Activated T-cell treated with anti-CD3 and anti-CD28 coated beads for 48 hours (primary cell): ENCODE data around the gene ZBP1.

ENCODE experiments used
- DNase-seq: peaks from one replicate; pipeline ENCODE4 v3.0.0-alpha.2; 2020; ENCODE audit warnings: low read depth

Gene ZBP1

DNA sequence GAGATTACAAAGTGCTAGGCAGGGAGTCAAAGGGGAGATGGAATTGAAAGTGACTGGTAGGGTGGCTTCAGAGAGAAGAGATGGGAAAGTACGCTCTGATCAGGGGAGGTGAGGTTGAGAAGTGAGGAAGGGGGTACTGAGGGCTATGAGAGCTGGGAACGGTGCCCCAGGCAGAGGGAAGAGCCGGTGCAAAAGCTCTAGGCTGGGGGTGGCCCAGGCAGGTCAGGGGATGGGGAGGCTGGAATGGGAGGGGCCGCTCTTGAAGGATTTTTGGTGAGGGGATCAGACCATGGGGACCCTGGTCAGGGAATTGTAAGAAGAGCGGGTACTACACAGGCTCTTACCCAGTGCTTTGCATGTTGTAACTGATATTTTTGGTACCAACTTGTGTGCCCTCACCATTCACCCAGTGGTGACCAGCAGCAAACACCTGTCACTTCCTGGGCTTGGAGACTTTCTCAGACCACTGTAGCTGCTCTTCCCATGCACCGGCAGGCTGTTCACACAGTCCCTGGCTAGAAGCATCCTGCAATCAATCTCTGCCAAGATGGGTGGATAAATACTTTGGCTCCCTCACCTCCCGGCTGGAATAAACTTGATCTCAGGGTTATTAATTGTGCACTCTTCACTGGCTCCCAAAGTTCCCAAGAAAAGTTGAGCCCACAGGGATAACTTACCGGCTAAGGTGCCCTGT is 35.3 kb downstream of the ZBP1 start:
- DNase-seq, result no peak

DNA sequence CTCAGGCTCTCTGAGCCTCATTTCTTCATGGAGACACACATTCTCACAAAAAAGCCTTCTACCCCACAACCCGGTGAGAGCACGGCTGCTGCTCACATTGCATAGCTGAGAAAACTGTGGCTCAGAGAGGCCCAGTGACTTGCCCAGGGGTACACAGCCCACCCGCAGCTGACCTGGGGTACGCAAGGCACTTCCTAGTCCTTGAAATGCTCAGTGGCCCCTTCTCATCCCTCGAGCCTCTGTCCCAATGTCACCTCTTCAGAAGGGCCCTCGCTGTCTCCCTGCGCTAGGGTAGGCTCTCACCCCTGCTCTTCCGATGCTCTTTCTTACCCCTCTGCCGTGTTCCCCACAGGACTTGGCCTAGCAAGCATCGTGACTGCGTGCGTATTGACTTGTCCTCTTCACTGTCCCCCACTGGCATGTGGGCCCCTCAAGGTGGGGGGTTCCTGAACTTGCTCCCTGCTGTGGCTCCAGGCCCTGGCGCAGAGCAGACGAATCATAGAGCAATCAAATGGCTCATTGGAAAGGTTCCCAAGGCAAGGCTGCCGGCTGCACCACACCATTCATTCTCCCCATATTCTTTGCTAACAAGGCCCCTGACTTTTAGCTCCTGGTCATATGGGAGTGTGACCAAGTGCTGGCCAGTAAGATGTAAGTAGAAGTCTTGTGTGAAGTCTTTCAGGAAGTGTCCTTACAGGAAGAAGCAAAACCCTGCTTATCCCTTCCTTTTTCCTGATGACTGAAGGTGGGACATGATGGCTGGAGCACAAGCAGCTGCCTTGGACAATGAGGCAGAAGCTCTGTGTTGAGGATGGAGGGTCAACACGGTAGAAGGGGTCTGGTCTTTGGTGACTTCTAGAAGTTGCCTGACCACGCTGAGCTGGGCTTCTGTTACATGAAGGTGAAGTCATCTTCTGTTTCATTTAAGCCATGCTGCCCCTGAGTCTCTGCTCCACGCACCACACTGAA is 36.7 kb downstream of the ZBP1 start:
- no peak for DNase-seq

DNA sequence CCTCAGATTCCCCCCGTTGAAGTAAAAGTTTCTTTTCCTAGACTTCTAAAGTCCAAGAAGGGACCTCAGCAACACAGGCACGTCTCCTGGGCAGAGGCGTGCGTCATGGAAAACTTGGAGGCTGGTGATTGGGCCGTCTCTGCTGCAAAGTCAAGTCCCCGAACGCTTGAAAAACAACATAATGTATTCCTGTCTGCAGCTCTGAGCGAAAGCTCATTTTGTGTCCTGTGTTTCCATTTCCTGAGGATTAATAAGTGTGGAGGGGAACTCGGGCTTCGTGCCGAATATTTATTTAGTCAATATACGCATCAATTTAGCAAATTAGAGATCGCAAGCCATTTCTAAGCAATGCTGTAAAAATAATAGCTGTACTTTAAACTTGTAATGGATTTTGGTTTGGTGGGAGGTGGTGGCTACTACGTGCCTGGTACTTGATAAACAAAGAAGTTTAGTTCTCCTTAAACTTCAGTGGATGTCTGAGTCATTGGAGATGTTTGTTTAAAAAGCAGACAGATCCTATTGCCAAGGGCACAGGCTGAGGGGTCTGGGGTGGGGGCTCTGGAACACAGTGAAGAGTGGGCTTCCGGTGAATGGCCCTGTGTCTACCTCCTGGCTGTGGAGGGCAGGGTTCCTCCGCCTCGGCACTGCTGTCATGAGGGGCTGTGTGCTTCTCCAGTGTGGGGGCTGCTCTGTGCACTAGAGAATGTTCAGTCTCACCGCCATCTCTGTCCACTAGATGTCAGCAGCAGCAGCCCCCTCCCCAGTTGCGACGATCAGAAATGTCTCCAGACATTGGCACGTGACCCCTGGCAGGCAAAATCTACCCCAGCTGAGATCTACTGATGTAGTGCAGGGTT is 37.6 kb downstream of the ZBP1 start:
- no peak for DNase-seq

DNA sequence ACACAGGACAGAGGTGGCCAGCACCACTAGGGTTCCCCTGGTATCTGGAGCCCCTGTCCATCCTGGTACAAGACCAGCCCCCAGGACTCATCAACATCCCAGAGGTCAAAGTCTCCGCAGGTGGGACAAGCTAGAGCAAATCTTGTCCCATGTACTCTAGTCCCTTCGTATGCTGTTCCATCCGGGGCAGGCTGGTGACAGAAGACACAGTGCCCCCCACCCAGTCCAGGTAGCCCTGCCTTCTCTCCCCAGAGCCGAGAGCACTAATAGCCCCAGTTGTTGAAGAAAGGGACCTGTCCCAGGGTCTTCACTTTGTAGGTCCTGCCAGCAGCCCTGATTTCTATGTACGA is 38.2 kb downstream of the ZBP1 start:
- no peak for DNase-seq

DNA sequence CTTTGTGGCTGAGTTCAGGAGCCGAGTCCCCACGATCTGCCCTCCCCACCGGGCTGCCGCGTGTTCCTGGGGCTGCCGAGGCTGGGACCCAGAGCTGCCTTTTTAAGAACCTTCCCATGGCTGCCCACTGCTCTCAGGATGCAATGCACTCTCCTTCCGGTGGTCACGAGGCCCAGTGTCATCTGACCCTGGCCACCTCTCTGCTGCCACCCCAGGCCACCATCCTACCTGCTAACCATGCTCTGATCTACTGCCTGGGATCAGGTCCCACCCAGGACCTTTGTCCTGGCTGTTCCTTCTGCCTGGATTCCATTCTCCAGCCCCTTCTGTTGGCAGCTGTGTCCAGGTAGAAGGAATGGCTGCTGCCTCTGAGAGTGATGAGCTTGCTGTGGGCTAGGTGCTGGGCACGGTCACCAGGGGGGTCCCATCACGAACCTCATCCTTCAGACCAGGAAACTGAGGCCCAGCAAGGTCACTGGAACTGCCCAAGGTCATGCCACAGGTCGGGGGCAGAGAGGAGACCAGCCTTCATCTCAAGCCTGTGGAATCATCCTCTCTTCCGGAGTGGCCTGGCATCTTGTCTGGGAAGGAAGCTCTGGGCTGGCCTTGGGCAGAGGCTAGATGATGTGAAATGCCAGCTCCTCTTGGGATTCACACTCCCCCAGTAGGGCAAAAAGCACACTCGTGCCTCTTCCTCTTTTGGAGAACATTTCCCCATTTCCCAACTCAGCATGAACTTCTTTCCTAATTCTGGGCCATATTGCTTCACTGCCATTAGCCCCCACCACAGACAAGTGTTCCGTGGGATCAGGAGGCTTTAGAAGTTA is 38.8 kb downstream of the ZBP1 start:
- DNase-seq, result no peak

DNA sequence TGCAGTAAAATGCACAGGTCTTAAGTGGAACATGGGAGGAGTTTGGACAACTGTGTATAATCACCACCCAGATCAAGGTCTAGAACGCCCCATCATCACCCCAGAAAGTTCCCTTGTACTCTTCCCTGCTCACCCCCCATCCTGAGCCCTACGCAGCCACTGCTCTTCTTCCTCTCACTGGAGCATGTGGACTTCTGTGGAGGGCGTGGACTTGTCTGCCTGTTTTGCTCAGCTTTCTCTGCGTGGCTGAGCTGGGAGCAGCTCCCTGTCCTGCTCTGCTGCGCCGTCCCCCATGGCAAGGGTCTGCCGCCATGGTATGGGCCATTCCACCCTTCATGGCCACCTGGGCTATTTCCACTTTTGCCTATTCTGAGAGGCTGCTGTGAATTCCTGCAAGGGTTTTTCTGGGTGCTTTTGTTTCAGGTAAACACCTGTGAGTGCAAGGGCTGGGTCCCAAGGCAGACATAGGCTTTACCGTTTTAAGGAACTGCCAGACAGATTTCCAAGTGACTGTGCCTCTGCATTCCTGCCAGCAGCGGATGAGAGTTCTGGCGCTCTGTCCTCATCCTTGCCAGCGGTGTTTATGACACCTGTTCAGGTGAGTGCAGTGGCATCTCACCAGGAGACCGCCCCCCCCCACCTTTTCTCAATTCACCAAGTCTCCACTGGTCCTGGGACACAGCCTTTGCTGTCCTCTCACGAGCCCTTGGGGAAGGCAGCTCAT is 39.6 kb downstream of the ZBP1 start:
- no peak for DNase-seq

DNA sequence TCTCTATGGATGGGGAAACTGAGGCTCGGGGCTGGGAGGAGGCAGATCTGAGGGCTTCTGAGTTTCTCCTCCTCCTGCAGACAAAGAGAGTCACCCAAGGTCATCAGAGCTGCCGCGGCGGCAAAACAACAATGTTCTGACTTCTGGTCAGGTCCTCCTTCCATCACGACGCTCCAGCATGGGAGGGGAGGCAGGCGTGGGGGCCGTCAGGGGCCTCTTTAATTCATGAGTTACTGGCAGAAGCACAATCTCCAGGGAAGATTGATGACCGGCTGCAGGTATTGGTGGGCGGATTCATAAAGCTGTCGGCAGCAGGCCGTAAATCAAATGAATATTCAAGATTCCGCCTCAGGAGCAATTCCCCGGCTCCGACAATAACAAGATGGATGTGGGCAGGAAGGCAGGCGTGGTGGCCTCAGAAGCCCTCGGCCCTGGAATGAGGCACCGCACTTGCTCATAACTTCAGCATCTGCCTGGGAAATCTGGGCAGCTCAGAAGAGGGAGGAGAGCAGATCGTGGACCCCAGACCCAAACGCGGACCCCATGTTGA is 40.3 kb downstream of the ZBP1 start:
- no peak for DNase-seq

DNA sequence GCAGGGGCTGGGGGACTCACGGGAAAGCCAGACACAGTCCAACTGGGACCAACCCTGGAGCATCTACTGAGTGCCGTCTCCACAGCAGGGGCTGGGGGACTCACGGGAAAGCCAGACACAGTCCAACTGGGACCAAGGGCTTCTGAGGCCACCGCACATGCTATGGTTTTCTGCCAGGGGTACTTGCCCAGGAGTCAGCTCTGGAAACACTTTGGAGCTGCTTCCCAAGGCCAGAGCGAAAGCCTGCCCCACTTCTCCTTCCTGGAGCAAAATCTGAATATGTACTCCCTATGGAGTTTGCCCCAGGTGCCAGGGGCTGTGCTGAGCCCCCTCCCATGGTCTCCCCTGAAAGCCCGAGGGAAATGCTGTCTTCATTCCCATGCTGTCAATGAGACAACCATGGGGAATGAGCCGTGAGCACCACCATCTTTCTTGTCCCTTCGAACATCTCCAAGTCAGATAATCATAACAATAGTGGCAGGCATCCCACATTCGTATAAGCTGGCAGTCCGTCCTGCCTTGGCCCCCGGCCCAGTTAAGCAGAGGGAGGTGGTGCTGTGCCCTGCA is 40.8 kb downstream of the ZBP1 start:
- DNase-seq, result no peak

DNA sequence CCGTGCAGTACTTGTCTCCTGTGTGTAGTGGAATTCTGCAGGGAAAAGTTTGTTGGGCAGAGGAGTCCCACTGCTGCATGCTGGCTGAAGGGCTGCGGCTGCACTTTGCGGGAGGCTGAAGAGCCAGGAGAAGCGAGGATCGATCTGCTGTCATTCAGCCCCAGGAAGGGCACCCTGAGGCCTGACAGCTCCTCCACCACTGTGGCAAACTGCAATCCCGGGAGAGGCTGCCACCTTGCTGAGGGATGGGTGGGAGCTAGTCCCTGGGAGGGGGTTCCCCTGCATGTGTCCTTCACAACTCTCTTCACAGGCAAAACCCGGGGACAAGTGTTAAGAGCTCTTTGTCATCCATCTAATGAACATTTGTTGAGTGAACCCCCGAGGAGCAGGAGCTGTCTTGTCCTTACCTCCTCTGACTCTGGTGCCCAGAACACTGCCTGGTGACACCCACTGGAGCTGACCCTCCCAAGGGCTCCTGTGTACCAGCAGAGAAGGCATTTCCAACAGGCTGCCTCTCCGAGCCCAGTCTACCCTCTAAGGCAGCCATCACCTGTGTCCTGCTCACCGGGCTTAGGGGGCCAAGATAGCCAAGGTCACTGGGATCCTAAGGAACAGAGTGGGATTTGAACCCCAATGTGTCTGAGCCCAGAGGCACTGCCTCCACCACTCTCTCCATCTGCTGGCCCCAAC is 41.6 kb downstream of the ZBP1 start:
- DNase-seq, result no peak

DNA sequence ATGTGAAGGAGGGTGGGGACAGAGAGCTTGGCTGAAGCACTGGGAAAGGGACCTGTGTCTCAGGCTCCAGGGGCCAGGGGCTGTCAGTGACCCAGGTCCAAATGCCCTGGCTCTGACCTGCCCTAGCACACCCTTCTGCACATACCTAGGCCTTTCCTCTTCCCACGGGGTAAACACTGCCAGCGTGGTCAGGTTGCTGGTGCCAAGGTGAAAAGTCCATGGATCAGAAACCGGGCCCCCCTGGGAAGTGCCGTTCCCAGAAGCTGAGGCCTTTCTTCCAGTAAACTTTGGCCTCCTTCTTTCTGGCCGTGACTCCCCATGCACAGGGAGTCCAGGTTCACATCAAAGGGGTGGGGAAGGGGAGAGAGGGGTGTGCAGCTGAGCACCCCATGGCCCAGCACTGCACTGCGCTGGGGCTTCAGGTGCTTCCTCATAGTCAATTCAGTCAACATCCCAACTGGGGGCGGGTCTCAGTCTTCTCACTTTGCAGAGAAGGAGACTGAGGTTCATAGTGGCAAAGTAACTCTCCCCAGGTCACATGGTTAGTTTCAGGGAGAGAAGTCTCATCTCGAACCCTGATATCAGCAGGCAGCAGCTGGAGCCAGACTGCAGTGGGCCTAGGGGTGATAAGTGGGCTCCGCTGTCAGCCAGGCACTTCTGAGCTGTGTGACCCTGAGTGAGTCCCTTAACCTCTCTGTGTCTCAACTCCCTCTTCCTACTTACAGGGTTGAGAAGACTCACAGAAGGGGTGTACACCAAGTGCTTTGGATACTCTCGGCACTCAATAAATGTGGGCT is 42.3 kb downstream of the ZBP1 start:
- no peak for DNase-seq

DNA sequence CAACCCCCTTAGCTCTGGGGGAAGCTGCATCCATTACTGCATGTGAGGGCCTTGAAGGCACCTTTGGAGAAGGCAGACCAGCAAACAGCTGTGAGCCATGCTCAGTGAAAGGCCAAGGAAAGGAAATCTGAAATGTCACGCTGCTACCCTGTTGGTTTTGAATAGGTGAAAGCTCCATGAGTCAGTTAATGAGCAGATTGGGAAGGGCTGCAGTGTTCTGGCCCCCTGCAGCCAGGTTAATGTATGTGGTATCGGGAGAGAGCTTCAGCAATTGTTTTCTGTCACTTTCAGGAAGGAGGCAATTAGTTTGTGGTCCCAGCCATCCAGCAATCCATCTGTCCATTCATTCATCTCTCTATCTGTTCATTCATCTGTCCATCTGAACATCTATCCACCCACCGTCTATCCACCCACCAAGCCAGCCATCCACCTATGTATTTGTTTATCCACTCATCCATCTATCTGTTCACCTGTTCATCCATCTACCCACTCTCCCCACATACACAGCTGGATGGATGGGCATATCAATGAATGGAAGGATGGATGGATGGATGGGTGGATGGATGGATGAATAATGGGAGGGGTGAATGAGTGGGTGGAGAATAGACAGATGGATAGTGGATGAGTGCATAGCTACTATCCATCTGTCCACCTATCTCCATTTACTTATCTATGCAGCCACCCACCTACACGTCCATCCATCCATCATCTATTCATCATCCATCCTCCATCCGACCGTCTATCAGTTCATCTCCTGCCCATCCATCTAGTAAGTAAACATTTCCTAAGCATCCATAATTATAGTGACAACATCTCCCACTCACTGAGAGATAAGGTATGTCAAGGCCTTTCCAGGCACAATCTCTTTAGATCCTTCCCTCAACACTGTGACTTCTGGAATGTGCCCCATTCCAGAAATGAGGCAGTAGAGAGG is 43.3 kb downstream of the ZBP1 start:
- DNase-seq, result no peak

DNA sequence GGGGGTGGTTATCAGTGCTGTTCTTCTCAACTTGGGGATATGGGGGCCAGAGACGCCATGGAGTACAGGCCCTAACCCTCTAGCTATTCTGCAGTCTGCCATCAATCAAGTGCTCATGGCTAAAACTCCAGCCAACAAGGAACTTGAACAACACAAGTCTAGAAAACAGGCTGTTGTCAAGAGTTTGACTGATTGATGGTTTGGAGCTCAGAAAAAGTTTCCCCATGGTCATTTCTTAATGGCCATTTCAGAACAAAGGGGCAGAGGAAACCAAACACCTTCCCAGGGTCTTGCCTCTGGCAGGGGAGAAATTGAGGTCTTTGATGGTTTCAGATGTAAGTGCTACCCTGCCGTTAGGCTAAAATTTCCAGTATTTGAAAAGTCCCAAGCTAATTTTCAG is 44.2 kb downstream of the ZBP1 start:
- DNase-seq, result no peak

DNA sequence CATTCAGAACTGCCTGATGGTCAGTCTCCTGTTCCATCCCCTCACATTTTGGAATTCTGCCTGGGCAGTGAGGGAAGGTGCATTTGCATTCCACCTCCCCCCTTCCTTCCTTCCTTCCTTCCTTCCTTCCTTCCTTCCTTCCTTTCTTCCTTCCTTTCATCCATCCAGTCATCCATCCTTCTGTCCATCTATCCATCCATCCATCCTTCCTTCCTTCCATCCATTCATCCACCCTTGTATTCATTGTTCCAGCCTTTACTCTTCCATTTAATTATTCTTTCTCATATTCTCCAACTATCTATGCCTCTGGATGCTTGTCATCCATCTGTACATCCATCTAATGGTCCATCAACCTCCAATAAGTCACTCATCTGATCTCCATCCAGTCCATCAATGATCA is 45.3 kb downstream of the ZBP1 start:
- DNase-seq, result no peak

DNA sequence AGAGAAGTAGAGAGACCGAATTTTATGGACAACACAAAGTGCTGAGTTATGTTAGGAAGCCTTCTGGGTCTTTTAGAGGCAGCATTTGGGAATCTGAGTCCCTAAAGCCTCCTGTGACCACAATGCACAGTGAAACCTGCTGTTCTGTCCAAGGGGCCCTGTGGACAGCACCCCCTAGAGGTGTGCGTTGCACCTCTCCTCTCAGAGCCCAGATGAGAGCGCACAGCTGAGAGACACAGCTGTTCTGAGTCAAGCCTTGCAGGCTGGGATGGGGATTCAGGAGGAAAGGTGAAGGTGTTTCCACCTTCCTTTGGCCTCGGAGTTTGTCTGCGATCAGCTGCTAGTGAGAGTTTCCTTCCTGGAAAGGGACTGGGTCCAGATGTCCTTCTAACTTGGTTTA is 46.3 kb downstream of the ZBP1 start:
- no peak for DNase-seq

DNA sequence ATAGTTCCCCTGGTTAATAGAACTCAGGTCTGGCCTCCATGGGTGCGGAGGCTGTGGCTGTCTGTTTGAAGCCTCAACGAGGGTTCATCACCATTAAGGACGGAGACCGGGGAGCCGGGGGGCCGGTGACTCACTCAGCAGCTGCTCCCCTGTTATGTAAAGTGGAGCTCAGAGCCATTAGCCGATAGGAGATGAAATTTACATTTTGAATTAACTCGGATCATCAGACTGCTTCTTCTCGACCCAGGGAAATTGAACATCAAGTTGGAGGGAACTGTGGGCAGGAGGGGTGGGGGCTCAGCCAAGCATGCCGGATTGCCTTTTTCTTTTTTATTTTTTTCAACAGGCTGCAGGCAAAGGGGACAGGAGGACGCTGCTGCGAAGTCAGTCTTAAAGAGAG is 47.0 kb downstream of the ZBP1 start:
- no peak for DNase-seq

DNA sequence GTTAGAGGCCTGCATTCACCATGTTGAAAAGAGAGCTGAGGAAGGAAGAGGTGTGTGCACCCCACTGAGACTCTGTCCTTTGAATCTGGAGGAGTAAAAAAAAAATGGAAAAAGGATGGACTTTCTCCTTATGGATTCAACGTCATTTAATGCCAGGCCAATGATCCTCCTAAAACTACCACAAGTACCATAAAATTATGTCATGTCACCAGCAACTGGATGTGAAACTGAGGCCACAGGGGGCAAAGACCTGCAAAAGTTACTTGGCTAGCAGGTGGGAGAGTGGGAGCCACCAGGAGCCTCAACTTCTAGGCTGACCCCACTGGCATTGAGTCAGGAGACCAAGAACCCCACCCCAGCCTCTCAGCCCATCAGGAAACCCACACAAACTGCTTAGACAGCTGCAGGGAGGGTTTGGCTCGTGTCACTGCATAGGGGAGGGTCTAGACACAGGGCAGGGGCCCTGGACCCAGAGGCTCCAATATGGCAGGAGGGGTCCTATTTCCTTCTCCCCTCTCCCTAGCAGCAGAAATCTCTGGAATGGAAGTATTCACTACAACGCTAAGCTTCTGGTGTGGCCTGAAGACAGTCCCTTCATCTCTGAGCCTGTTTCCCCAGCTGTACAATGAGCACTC is 48.3 kb downstream of the ZBP1 start:
- DNase-seq, result no peak

DNA sequence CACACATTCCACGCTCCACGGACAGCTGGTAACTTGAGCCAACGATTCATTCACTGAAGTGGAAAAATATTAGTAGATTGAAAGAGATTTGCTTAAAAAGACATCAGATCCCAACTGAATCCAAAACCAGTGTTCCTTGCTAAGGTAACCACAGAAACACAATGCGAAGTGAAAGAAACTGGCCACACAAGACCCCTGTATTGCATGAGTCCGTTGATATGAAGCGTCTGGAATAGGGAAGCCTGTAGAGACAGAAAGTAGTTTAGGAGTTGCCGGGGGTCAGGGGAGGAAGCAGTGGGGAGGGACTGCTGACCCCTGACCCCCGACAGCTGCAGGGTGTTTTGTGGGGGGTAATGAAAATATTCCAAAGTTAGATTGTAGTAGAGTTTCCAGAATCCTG is 49.3 kb downstream of the ZBP1 start:
- DNase-seq, result no peak
